ENCODE data around the gene PRSS56.

PRSS56 gene

GRCh38 chr2:232488097-232488711 lies 32.0 kb upstream of the PRSS56 start:
- no peak for DNase-seq (ENCODE audit: low read depth)
- no peak overlapping the region for H3K4me3 ChIP-seq (replicated peaks; ENCODE audit: low read depth, low read length)
- no peak for TF ChIP-seq CTCF (IDR thresholded peaks at IDR 0.05; ENCODE audit: low read length, missing control alignments)

GRCh38 chr2:232488721-232489300 lies 31.4 kb upstream of the PRSS56 start:
- no peak for TF ChIP-seq CTCF (IDR thresholded peaks at IDR 0.05; ENCODE audit: low read length, missing control alignments)
- DNase-seq (ENCODE audit: low read depth) = no peak
- no peak overlapping the region for H3K4me3 ChIP-seq (replicated peaks; ENCODE audit: low read depth, low read length)

- DNase-seq (ENCODE audit: low read depth) = no peak
- H3K4me3 ChIP-seq (replicated peaks; ENCODE audit: low read depth, low read length) = no peak overlapping the region
- no peak for TF ChIP-seq CTCF (IDR thresholded peaks at IDR 0.05; ENCODE audit: low read length, missing control alignments)
These were observed 30.5 kb upstream of the PRSS56 start for GRCh38 chr2:232489516-232490220.

GRCh38 chr2:232490221-232491138 lies 29.7 kb upstream of the PRSS56 start:
- no peak for TF ChIP-seq CTCF (IDR thresholded peaks at IDR 0.05; ENCODE audit: low read length, missing control alignments)
- DNase-seq (ENCODE audit: low read depth) = no peak
- no peak overlapping the region for H3K4me3 ChIP-seq (replicated peaks; ENCODE audit: low read depth, low read length)

GRCh38 chr2:232491139-232491780 lies 28.9 kb upstream of the PRSS56 start:
- TF ChIP-seq CTCF (IDR thresholded peaks at IDR 0.05; ENCODE audit: low read length, missing control alignments) = no peak
- DNase-seq (ENCODE audit: low read depth) = no peak
- no peak overlapping the region for H3K4me3 ChIP-seq (replicated peaks; ENCODE audit: low read depth, low read length)

GRCh38 chr2:232492236-232492848 lies 27.8 kb upstream of the PRSS56 start:
- H3K4me3 ChIP-seq (replicated peaks; ENCODE audit: low read depth, low read length) = no peak overlapping the region
- no peak for TF ChIP-seq CTCF (IDR thresholded peaks at IDR 0.05; ENCODE audit: low read length, missing control alignments)
- DNase-seq (ENCODE audit: low read depth) = no peak
